Fibroblast of mammary gland (primary cell): ENCODE results near the gene ABHD17C.

Experiments used
- DNase-seq: peaks from one replicate; pipeline ENCODE4 v3.0.0-alpha.2; 2010; ENCODE audit warnings: low read depth
- H3K4me3 ChIP-seq: 2 replicates; pipeline ENCODE4 v1.5.1; 2011; ENCODE audit warnings: low read depth, mild to moderate bottlenecking, low read length, moderate library complexity; ENCODE audit not compliant: control insufficient read depth
- CTCF ChIP-seq: conservative IDR thresholded peaks from 2 replicates; pipeline ENCODE4 v1.5.1; 2011; ENCODE audit warnings: low read depth, low read length, inconsistent platforms; ENCODE audit not compliant: control insufficient read depth, insufficient read depth

ABHD17C gene

DNA sequence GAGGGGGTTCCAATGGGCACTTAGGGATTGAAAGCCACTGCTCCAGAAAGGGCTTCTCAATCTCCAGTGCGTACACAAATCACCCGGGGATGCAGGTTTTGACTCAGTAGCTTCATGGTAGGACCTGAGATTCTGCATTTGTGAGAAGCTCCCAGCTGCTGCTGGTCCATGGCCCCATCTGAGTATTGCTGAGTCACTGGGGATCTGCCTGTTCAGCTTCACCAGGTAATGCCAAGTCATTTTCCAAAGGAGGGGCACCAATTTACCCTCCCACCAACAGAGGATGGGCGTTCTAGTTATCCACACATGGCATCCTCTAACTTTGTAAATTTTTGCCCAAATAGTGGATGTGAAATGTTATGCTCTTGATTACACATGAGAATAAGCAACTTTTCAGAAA lies 71.2 kb downstream of the ABHD17C start:
- no peak overlapping the region for H3K4me3 ChIP-seq
- DNase-seq = no peak
- no peak for TF ChIP-seq CTCF

- TF ChIP-seq CTCF = no peak
Measured at GRCh38 chr15:80768158-80768557, 73.0 kb downstream of the ABHD17C start.

GRCh38 chr15:80769153-80769828 lies 74.2 kb downstream of the ABHD17C start:
- no peak for DNase-seq
- no peak overlapping the region for H3K4me3 ChIP-seq
- TF ChIP-seq CTCF = no peak

More at GRCh38 chr15:80768158-80768557, 73.0 kb downstream of the ABHD17C start:
- no peak overlapping the region for H3K4me3 ChIP-seq
- DNase-seq = no peak

- DNase-seq = peak; percentile 45
- no peak for TF ChIP-seq CTCF
- no peak overlapping the region for H3K4me3 ChIP-seq
Measured at GRCh38 chr15:80769829-80770705, 75.0 kb downstream of the ABHD17C start.

DNA sequence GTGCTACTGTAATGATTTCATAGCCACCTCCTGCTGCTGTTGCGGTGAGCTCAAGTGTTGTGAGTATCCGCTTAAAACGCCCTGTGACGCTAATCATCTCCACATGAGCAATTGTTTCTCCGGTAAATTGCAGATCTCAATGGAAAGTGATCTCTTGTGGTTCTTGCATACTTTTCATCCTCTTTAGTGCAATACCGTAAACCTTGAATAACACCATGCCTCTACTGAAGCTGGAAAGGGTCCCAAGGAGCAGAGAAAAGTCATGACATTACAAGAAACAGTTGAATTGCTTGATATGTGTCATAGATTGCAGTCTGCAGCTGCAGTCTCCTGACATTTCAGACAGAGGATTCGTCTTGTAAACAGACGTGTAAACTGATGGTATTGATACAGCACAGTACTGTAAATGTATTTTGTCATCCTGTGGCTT lies 78.0 kb downstream of the ABHD17C start:
- DNase-seq = peak; percentile 72
- H3K4me3 ChIP-seq = no peak overlapping the region
- TF ChIP-seq CTCF = no peak

DNA sequence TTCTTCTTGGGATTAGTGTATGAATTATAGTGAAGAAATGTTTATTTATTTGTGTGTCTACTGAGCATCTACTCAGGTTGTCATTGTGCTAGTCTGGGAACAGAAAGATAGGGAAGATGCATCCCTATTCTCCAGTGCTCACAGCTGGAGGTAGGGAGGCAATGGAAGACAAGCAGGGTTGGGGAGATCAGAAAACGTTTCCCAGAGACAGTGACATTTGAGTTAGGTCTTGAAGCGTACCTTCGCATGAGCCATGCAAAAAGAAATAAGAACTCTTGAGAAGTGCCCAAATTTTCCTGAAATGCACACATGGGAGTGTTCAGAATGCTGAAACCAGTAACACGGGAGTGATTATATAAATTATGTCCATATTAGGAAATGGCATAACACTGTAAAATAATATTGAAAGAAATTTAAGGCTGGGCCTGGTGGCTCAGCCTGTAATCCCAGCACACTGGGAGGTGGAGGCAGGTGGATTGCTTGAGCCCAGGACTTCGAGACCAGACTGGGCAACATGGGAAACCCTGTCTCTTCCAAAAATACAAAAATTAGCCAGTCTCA lies 78.8 kb downstream of the ABHD17C start:
- no peak for DNase-seq
- H3K4me3 ChIP-seq = no peak overlapping the region
- no peak for TF ChIP-seq CTCF
